HG03066 (cell line): Measurements from ENCODE around the gene CASP10.
"Not testable (repeated sequence)": the region's sequence is repeated elsewhere in the genome, so short reads cannot be mapped to it uniquely, and the experiment has no call there.

ENCODE experiments used
- ATAC-seq: cut with Tn5 transposase; IDR thresholded peaks from one replicate; pipeline ENCODE4 v1.9.1; 2021; ENCODE audit warnings: low read depth; ENCODE audit not compliant: unreplicated experiment

The CASP10 gene

GRCh38 chr2:201231781-201232466 lies 49.0 kb downstream of the CASP10 start:
- ATAC-seq: peak; percentile 39

DNA sequence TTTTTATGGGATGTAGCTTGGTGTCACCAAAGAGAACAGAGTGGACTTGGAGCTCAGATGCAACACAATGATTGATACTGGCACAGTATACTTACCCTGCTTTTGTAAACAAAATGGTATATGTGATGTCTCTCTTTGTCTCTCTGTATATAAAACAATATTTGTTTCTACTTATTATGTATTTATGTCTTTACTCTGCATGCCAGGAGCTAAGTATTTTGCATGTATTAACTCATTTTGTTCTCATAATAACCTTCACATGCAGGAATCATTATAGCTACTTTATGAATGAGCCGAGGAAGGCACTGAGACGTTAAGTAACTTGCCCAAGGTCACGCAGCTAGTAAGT lies 49.5 kb downstream of the CASP10 start:
- ATAC-seq: no peak

DNA sequence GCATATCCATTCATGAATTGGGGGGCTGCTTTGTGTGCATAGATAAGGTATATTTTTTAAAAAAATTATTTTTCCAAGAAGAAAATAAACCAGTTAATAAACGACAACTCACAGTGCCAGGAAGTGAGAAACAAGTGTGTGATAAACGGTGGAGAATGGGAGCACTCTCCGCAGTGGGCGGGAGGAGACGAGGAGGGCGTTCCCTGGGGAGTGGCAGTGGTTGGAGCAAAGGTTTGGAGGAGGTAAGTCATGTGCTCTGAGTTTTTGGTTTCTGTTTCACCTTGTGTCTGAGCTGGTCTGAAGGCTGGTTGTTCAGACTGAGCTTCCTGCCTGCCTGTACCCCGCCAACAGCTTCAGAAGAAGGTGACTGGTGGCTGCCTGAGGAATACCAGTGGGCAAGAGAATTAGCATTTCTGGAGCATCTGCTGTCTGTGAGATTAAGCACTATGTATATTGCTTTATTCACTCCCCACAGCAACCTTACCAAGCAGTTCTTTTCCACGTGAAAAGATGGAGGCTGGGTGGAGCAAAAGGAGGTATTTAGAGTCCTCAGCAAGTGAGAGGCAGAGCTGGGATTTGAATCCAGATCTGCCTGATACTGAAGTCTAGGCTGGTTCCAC lies 50.4 kb downstream of the CASP10 start:
- peak; percentile 90 for ATAC-seq

DNA sequence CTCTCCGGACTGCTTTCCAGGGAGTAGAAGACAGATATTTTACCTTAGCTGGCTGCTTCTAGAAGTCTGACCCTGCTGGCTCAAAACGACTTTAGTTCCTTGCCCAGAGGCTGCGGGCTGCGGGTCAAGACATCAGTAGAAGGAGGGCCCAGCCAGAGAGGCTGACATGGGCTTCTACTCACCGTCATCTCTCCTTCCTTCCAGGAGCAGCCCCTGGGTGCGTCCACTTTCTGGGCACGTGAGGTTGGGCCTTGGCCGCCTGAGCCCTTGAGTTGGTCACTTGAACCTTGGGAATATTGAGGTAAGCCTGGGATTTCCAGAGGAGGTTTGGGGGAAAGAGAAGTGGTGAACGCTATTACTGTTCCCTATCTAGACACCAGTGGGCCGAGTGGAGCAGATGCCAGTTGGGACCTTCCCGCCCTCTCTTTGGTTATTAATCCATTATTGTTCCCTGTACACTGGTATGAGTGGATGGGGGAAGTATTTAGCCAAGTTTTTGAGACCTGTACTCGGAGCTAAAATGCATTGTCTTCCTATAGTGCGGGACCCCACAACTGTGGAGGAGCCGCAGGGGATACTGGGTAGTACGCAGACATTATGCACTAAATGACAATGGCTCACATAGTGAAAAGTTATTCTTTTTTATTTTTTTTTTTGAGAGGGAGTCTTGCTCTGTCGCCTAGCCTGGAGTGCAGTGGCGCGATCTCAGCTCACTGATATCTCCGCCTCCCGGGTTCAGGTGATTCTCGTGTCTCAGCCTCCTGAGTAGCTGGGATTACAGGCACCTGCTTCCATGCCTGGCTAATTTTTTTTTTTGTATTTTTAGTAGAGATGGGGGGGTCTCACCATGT lies 51.1 kb downstream of the CASP10 start:
- peak; percentile 12 for ATAC-seq

DNA sequence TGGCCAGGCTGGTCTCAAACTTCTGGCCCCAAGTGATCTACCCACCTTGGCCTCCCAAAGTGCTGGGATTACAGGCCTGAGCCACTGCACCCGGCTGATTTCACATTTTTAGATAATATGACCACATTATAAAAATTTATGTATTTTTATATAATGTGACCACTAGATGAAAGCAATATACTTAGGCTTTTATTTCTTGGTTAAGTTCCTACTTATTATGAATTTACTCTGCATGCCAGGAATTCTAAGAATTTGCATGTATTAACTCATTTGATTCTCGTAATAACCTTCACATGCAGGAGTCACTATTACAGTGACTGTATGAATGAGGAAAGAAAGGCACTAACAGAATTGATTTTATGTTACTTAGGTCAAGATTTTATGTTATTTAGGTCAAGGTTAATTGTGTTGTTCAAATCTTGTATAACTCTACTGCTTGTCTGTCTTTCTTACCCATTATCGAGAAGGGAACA lies 51.8 kb downstream of the CASP10 start:
- ATAC-seq: no peak

GRCh38 chr2:201235860-201236811 lies 53.2 kb downstream of the CASP10 start:
- ATAC-seq: no peak

GRCh38 chr2:201237486-201238123 lies 54.7 kb downstream of the CASP10 start:
- no peak for ATAC-seq

GRCh38 chr2:201239167-201239935 lies 56.4 kb downstream of the CASP10 start:
- not testable (repeated sequence) for ATAC-seq

- no peak for ATAC-seq
Observed at GRCh38 chr2:201242571-201243277, 59.8 kb downstream of the CASP10 start.

GRCh38 chr2:201244829-201245228 lies 61.9 kb downstream of the CASP10 start:
- no peak for ATAC-seq

DNA sequence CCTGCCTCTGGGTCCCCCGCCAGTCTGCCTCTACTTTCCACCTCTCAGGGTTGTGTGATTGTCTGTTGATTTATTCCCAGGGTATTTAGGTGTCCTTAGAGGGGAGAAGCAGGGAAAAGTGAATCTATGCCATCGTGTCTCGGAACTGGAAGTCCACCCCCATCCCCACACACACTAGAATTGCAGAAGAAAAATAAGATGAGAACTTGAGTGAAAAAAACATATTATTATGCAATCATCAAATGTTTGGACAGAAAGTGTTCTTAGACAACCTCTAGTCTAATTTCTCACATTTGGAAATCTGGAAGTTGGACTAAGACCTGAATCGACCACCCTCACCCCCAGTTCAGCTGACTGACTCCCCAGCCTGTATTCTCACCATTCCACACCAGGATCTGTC lies 63.3 kb downstream of the CASP10 start:
- ATAC-seq: no peak

GRCh38 chr2:201248288-201248844 lies 65.4 kb downstream of the CASP10 start:
- no peak for ATAC-seq

DNA sequence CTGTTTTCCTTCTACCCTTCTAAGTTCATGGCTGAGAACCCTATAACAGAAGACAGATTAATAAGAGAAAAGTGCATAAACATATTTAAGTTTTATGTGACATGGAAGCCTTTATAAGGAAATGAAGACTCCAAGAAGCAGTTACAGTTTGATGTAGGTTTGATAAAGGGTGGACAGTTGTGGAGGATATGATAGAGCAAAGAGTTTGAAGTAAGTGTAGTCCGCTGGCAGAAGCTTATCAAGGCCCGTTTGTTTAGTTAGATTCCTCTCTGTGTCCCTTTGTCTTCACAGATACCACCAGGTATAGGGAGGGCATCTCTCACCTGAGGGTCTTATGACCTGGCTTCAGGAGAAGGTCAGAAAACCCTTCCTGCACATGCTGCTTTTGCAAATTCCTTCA lies 66.9 kb downstream of the CASP10 start:
- no peak for ATAC-seq

DNA sequence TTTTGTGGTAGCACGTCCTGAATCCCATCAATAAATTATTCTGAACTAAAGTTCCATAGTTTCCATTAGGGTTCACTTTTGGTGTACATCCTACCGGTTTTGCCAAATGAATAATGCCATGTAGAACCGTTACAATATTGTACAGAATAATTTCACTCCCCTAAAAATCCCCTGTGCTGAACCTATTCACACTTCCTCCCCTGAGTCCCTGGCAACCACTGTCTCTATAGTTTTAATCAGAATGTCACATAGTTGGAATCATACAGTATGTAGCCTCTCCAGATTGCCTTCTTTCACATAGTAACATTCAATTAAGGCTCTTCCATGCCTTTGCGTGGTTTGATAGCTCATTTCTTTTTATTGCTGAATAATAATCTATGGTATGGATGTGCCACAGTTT lies 67.8 kb downstream of the CASP10 start:
- no peak for ATAC-seq

DNA sequence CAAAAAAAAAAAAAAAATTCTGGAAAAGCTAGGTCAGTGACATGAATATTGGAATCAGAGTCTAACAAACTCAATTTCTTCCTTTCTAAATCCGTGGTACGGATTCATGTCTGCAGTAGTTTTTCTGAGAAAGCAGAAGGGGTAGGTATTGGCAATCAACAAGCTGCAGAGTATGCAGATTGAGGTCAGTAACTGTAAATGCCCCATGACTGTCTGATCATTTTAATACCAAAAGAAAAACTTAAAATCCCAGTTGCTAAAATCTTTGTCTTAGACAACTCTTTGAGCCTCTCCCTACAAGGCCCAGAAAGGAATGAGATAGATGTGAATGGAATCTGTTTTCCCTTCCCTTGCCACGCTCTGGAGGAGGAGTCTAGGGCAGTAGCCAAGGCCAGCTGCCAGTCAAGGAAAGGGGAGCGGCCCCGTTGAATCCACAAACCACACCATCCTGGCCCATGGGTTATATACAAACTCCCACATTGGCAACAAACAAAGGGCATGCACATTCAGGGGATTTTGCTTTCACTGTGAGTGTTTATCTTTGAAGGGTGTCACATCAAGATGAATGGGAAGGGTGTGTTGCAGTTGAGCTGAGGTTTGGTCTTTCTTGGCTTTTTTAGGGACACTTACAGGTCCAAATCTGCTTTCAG lies 71.3 kb downstream of the CASP10 start:
- no peak for ATAC-seq

DNA sequence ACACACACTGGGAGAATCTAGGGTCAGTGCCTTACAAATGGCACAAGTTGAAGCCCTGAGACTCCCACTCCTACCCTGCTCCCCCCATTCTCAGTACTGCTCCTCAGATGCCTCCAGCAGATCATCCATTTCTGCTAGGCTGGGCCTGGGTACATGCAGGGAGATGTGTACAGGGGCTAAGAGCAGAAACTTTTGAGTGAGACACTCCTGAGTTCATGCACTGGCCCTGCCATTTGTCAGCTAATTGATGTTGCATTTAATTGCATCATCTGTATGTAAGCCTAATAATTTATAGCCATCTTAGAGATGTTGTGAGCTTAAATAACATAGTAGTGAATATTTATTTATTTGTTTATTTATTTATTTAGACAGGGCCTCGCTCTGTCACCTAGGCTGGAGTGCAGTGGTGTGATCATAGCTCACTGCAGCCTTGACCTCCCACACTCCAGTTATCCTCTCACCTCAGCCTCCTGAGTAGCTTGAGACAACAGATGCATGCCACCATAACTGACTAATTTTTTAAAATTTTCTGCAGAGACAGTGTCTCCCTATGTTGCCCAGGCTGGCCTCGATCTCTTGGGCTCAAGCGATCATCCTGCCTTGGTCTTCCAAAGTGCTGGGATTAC lies 72.6 kb downstream of the CASP10 start:
- no peak for ATAC-seq

DNA sequence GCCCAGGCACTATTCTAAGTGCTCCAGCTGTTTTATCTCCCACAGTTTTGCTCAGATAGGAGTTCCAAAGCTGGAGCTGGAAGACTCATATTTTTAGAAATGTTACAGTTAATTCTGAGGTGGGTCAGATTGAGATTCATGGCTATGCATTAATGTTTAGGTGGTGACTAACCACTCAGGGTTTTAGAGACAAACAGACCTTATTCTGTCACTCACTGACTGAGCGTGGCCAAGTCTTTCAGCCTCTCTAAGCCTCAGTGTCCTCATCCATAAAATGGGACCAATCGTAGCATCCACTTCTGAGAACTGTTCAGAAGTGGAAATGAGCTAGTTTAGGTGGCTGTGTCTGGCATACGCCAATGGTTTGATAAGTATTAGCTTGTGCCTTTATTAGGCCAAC lies 73.1 kb downstream of the CASP10 start:
- no peak for ATAC-seq
